ENCODE measurements around the gene ZNF546. TPM values are rescaled to one million over a fixed set of nuclear protein-coding genes. Genes with fewer than 3 reads are reported as not detected.

ZNF546 gene
- total and polyA plus RNA-seq, 2 donors (not counting 1 experiment from before 2014, with no cell fraction given) = 1.8 to 15.7 TPM

- Histone ChIP-seq H3K9me3 (ENCODE audit: control extremely low read depth in 1 of 3, control insufficient read depth in 2 of 3, insufficient read depth in 1 of 3, low read length in 2 of 3) (peaks cover 0 to 13% (median 10%) of the 10 kb centered on the region in 3 donors), H3K27me3 (replicated peaks in 1 of 4; ENCODE audit: control extremely low read depth in 1 of 4, control insufficient read depth in 3 of 4, insufficient read depth in 4 of 4, low read length in 3 of 4) (no peaks in the 10 kb centered on the region), H3K36me3 (replicated peaks in 1 of 2; ENCODE audit: control extremely low read depth in 1 of 2, control insufficient read depth in 1 of 2, extremely low read depth in 1 of 2, insufficient read depth in 2 of 2, low read length in 1 of 2) (peaks cover 4 to 8% of the 10 kb centered on the region in 2 experiments), H3K27ac (ENCODE audit: low read length in 2 of 2) (peak overlapping the region in 1 of 2 donors; percentile 78), H3K4me1 (ENCODE audit: control insufficient read depth in 2 of 2, insufficient read depth in 2 of 2, low read length in 2 of 2) (peaks cover 13 to 17% of the 10 kb centered on the region in 2 donors), H2AFZ (ENCODE audit: insufficient read depth, low read depth, low read length, poor library complexity, severe bottlenecking) (peak overlapping the region; percentile 88), H3K79me2 (ENCODE audit: control insufficient read depth, insufficient read depth, low read length) (peaks cover 57% of the 10 kb centered on the region), H3K9ac (ENCODE audit: low read length) (peak overlapping the region; percentile 86), H4K20me1 (ENCODE audit: control insufficient read depth, insufficient read depth, low read length, poor library complexity, severe bottlenecking) (peaks cover 30% of the 10 kb centered on the region), H3K4me3 (ENCODE audit: control extremely low read depth in 1 of 5, extremely low read depth in 1 of 5, insufficient read depth in 1 of 5, low read depth in 2 of 5, low read length in 4 of 5) (peak overlapping the region; percentile 65 to 86 (median 77)), H3K4me2 (replicated peaks; ENCODE audit: low read depth, low read length, poor library complexity, severe bottlenecking) (peak overlapping the region; percentile 82)
- intact Hi-C loops (cut with micrococcal nuclease) = loop anchor here (5.0 kb wide), 1 partner anchor 58 kb away; the partner anchor contains the start of gene ZNF546
- TF ChIP-seq EZH2 (IDR thresholded peaks at IDR 0.05; ENCODE audit: borderline replicate concordance, insufficient read depth, low read depth, low read length, poor library complexity, severe bottlenecking) (no peak), CTCF (IDR thresholded peaks at IDR 0.05) (no peak)
- ChIA-PET POLR2A (no interaction called here), CTCF (interaction anchor here (1.4 to 2.3 kb wide), 3 partner anchors 36 to 212 kb away, joined by 4 to 6 read pairs (median 5); partner anchors contain the start of genes PSMC4 and ZNF780A)
- Mint-ChIP-seq H3K4me3 (peak overlapping the region; percentile 99), H3K4me1 (peaks cover 50% of the 10 kb centered on the region), H3K9me3 (ENCODE audit: insufficient read depth) (peaks cover 11% of the 10 kb centered on the region), H3K27me3 (no peaks in the 10 kb centered on the region), H3K27ac (peak overlapping the region; percentile 18)
- WGBS (ENCODE audit: insufficient coverage) = no CpG with 5 or more reads among the region's 10 CpGs
- DNase-seq (no peak), ATAC-seq (ENCODE audit: low read depth) (no peak)
Measured at GRCh38 chr19:40055049-40055448, 58.2 kb downstream of the ZNF546 start.

GRCh38 chr19:40055832-40056504 lies 59.1 kb downstream of the ZNF546 start, which contains the start of gene ZNF780B:
TSS of gene ZNF780B (minus strand) at chr19:40056231. CDS start at chr19:40050332, 5,899 bp downstream.
- ChIA-PET POLR2A (interaction anchor here (0.7 kb wide), 1 partner anchor 692 kb away, joined by 4 read pairs; no protein-coding TSS in a partner anchor), CTCF (interaction anchor here (0.7 to 2.3 kb wide), 5 partner anchors 35 to 532 kb away, joined by 3 to 6 read pairs (median 5); partner anchors contain the start of genes PSMC4 and ZNF780A)
- Histone ChIP-seq H3K9ac (ENCODE audit: low read length) (peak within 1 kb of the TSS; percentile 86), H3K27me3 (replicated peaks in 1 of 4; ENCODE audit: control extremely low read depth in 1 of 4, control insufficient read depth in 3 of 4, insufficient read depth in 4 of 4, low read length in 3 of 4) (no peaks in the 10 kb centered on the region), H3K27ac (ENCODE audit: low read length in 2 of 2) (peak within 1 kb of the TSS; percentile 76 to 78), H3K79me2 (ENCODE audit: control insufficient read depth, insufficient read depth, low read length) (peaks cover 49% of the 10 kb centered on the region), H2AFZ (ENCODE audit: insufficient read depth, low read depth, low read length, poor library complexity, severe bottlenecking) (peak within 1 kb of the TSS; percentile 88), H3K36me3 (replicated peaks in 1 of 2; ENCODE audit: control extremely low read depth in 1 of 2, control insufficient read depth in 1 of 2, extremely low read depth in 1 of 2, insufficient read depth in 2 of 2, low read length in 1 of 2) (peaks cover 0 to 3% of the 10 kb centered on the region in 2 experiments), H4K20me1 (ENCODE audit: control insufficient read depth, insufficient read depth, low read length, poor library complexity, severe bottlenecking) (peaks cover 30% of the 10 kb centered on the region), H3K4me2 (replicated peaks; ENCODE audit: low read depth, low read length, poor library complexity, severe bottlenecking) (peak within 1 kb of the TSS; percentile 82), H3K4me1 (ENCODE audit: control insufficient read depth in 2 of 2, insufficient read depth in 2 of 2, low read length in 2 of 2) (peaks cover 13 to 17% of the 10 kb centered on the region in 2 donors), H3K4me3 (ENCODE audit: control extremely low read depth in 1 of 5, extremely low read depth in 1 of 5, insufficient read depth in 1 of 5, low read depth in 2 of 5, low read length in 4 of 5) (peak within 1 kb of the TSS; percentile 65 to 86 (median 77)), H3K9me3 (ENCODE audit: control extremely low read depth in 1 of 3, control insufficient read depth in 2 of 3, insufficient read depth in 1 of 3, low read length in 2 of 3) (peaks cover 3 to 16% (median 11%) of the 10 kb centered on the region in 3 donors)
- Mint-ChIP-seq H3K4me1 (peaks cover 50% of the 10 kb centered on the region), H3K9me3 (ENCODE audit: insufficient read depth) (peaks cover 13% of the 10 kb centered on the region), H3K27ac (peak within 1 kb of the TSS; percentile 94), H3K27me3 (no peaks in the 10 kb centered on the region), H3K4me3 (peak within 1 kb of the TSS; percentile 99)
- DNase-seq (peak; percentile 82), ATAC-seq (ENCODE audit: low read depth) (peak; percentile 93)
- intact Hi-C loops (cut with micrococcal nuclease) = loop anchor here (2.0 to 5.0 kb wide), 2 partner anchors 35 to 59 kb away; partner anchors contain the start of genes ZNF546 and ZNF780A
- under 1% methylated on average over 35 of the region's 41 CpGs for WGBS (ENCODE audit: insufficient coverage)
- TF ChIP-seq CTCF (IDR thresholded peaks at IDR 0.05) (no peak), EZH2 (IDR thresholded peaks at IDR 0.05; ENCODE audit: borderline replicate concordance, insufficient read depth, low read depth, low read length, poor library complexity, severe bottlenecking) (no peak)
